OCI-LY3 (cell line): ENCODE measurements around the gene IFNGR2.

Experiments
- CTCF ChIP-seq: fragments of 200-600, 300-600 bp; sonication (generic); IDR thresholded peaks from 2 replicates; pipeline ENCODE4 v1.5.1; 2014; ENCODE audit warnings: antibody characterized with exemption, low read length, low read depth
- EZH2phosphoT487 ChIP-seq: fragments of 200-600 bp; shearing (Covaris generic); IDR thresholded peaks from 2 replicates; pipeline ENCODE4 v1.6.1; 2018; ENCODE audit warnings: antibody characterized with exemption, mixed run types, low read depth

GRCh38 chr21:33394260-33394659 is 9.0 kb upstream of the IFNGR2 start:
- no peak for TF ChIP-seq CTCF
- TF ChIP-seq EZH2phosphoT487, result no peak
